Measurements from ENCODE around the gene RANBP1.

Gene RANBP1

DNA sequence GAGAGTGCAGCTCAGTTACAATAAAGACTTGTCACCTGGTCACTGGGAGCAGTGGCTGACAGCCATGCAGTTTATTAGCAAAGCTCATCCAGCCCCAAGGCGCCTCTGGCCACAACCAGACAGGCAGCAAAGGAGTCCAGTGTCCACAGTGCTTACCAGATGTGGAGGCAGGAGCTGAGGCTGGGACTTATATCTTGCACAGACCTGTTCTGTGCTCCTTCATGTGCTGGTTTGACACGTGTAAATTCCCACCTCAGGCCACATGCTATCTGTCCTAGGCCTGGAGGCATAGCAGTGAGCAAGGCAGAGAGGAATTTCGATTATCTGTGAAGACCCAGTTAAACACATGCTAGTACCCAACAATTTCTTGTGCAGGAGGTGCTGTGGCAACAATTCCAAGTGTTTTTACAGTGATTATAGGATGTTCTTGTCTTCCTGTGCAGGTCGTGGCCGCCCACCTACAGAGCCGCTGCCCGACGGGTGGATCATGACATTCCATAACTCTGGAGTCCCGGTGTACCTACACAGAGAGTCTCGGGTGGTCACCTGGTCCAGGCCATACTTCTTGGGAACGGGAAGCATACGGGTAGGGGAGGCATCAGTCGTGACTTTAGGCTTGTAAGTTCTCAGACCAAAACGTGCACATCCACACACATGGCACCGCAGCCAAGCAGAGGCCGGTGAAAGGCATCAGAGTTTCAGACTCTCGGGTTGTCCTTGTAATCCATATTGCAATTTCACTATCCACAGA, 26.5 kb upstream of the RANBP1 start:
- DNase-seq, result no peak

DNA sequence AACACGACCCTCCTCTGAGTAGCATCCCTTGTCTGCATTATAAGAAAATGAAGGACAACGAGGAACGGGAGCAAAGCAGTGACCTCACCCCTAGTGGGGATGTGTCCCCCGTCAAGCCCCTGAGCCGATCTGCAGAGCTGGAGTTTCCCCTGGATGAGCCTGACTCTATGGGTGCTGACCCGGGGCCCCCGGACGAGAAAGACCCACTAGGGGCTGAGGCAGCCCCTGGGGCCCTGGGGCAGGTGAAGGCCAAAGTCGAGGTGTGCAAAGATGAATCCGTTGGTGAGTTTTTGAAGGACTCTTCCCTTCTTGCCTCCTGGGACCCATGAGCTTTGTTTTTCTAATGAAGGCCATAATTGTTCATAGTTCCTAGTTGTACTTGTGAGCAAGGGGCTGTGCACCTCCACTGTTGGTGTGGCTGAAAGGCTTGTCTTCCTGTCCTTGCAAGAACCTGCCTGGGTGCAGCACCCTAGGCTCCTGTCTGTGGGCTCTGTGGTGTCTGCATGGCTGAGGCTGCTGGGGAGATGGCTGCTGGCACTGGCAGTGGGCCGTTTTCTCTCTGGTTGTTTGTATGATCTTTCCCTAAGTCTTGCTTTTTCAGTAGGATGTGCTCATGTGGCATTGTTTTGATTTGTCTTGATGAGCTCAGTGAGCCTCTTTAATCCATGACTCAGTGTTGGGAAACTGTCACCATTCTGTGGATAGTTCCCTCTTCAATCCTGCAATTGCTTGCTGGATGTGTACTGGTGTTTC, 25.8 kb upstream of the RANBP1 start:
- DNase-seq, result no peak

- no peak for DNase-seq
Measured at GRCh38 chr22:20090730-20091240, 25.1 kb upstream of the RANBP1 start.

- no peak for DNase-seq
Measured at GRCh38 chr22:20091690-20092476, 24.0 kb upstream of the RANBP1 start.

DNA sequence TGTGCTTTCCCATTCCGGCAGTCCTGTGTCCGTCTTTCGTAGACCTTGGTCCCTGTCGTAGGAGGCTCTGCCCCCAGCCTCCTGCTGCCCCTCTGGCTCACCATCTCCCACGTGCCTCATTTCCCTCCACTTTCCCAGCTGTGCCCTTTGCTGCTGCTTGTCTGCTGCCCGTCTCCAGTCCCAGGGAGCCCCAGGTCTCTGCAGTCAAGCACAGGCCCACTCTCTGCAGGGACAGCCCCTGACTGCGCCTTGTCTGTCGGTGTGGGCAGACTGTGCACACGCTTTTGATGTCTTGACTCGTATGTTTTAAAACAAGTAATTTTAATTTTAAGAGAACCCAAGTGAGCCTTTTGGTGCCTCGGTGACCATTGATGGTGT, 23.4 kb upstream of the RANBP1 start:
- DNase-seq, result no peak

- DNase-seq, result no peak
Measured at GRCh38 chr22:20093418-20094196, 22.3 kb upstream of the RANBP1 start.

GRCh38 chr22:20094197-20094807, 21.6 kb upstream of the RANBP1 start:
- DNase-seq, result no peak

DNA sequence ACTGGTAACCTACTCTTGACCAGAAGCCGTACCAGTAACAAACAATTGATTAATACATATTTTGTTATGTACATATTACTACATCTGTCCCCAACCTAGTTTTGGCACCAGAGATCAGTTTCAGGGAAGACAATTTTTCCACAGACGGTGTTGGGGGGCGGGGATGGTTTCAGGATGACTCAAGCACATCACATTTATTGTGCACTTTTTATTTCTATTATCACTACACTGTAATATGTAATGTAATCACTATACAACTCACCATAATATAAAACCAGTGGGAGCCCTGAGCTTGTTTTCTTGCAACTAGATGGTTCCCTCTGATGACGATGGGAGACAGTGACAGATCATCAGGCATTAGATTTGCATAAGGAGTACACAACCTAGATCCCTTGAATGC, 20.4 kb upstream of the RANBP1 start:
- no peak for DNase-seq

GRCh38 chr22:20096574-20097420, 19.1 kb upstream of the RANBP1 start:
- DNase-seq, result no peak

DNA sequence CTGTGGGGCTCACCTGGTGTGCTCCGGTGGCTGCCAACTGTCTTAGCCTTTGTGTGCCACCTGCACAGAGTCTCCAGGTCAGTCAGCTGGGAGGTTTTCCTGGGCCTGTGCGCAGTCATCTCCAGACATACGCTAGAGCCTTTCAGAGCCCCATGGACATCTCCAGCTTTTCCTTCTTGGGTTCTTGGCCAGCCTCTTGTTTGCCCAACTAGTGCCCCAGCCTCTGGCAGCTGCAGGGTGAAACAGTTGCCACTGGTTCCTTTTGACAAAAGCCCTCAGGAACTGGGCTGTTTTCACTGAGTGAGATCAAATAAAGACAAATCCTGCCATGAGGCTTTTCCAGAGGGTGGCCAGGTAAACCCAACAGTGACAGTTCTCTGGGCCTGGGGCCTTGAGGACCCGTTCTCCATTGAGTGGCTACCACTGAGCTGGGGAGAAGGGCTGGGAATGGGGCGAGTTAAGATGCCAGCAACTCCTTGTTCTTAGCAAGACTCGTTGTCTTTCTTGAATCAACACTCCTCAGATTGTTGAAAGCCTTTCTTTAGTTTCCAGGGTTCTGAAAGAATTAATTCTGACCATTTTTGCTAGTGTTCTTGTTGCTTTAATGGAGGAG, 16.7 kb upstream of the RANBP1 start:
- DNase-seq, result no peak

GRCh38 chr22:20101638-20102037, 14.3 kb upstream of the RANBP1 start:
- no peak for DNase-seq

DNA sequence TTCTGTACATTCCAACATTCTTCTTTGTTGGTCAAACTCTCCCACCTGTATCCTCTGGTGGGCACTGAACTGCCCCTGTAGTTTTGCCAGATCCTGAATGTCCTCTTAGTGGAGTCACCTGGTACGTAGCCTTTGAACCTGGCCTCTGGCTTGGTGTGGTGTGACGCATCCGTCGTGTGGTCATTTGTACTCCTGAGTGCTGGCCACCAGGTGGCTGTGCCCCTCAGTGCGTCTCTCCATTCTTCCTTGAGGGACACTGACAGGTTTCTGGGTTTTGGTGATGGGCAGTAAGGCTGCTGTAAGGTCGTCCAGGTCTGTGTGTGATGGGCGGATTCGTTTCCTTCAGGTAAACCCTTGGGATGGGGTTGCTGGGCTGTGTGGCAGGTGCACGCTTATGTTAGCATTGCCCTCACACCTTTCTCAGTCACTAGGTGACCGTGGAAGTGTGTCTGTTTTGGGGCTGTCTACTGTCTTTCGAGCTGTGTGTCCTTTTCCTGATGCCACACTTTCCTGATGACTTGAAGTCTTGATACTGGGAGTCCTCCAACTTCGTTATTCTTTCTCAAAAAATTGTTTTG, 13.6 kb upstream of the RANBP1 start:
- DNase-seq, result no peak

DNA sequence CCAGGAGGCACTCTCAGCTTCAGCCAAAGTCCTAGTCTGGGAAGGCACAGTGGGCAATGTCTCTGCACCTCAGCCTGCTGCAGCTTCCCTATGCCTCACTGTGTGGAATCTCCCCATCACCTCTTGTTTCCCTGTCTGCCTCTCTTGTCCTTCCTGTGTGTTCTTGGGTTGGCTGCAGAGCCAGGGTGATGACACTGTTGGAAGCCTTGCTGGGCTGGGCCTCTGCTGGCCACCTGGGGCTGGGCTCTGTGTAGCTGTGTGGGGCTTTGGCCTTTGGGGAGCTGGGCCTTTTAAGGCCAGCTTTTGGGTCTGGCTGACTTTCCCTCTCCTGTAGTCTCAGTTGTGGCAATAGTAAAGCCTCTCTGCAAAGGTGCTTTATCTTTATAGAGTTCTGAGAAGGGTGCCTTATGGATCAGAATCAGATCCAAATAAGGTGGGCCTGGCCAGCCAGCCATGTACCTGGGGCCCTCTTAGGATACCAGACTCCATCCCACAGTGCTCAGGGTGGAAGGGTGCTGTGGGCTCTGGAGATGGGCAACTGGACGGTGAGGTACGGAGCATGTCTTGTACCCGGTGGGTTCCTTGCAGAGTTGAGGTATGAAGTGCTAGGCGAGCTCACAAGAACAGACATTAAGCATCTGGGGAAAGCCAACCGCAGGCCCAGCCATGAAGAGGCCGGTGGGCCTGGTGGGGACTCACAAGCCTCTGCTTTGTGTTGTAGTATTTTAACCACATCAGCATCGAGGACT, 10.3 kb upstream of the RANBP1 start:
- DNase-seq, result no peak

DNA sequence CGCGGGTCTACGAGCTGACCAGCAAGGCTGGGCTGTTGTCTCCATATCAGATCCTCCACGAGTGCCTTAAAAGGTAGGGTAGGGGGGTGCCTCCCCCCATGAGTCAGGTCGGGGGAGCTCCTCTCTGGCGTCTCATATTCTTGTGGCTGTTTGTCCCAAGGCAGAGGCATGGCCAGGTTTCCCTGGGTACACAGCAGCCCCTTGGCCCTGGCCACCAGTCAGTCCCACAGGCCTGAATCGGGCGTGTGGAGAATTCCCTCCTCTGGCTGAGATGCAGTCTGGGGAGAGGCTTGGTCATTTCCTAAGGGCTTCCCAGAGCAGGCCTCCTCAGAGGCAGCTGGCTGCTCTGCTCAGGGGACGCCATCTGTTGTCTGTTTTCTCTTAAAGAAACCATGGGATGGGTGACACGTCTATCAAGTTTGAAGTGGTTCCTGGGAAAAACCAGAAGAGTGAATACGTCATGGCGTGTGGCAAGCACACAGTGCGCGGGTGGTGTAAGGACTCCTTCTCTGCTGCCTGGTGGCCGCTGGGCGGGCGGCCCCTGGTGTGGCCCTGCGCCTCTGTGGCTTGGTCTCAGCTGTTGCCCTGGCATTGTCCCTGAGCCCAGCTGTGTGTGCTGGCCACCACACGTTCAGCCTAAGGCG, 9.6 kb upstream of the RANBP1 start:
- no peak for DNase-seq

GRCh38 chr22:20106849-20107237, 9.1 kb upstream of the RANBP1 start:
- no peak for DNase-seq

- no peak for DNase-seq
Measured at GRCh38 chr22:20107471-20107901, 8.4 kb upstream of the RANBP1 start.

DNA sequence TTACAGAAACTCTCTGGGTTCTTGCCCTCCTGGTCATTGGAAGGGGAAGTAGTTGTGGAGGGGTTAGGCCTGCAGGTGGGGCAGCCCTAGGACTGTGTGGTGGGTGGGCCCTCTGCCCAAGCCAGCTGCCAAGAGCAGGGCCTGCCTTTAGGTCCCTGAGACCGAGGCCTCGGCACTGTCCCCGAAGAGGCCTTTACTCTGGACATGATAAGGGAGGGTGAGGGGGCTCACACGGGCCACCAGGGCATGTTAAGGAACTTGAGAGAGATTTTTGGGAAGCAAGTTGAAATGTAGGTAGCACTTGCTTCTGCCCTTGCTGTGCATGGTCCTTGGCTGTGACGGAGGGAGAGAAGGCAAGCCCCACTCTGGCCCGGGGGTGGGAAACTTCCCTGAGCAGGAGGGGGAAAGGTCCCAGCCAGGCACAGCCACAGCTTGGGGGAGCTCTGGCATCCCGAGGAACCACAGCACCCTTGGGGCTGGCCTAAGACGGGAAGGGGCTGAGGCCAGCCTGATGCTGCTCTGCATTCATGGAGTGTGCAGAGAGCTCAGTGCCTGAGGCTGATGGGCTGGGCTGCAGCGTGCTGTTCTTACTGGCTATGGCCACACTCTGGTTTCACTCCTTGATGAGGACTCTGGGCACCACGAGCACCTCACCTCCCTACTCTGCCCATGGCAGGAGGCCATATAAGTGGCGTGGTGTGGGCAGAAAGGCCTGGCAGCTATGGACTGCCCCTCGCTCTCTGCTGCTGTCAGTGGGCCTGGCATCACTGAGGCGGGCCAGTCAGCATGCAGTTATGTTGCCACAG, 7.8 kb upstream of the RANBP1 start:
- no peak for DNase-seq

GRCh38 chr22:20108757-20109230, 7.1 kb upstream of the RANBP1 start:
- DNase-seq, result no peak

Measured in fibroblast of skin of right biceps (primary cell).